K562 (cell line): ENCODE measurements around the gene IRF2. TPM values are rescaled to one million over a fixed set of nuclear protein-coding genes. Genes with fewer than 3 reads are reported as not detected.
A peak's percentile ranks its signal among the peaks of the same experiment; 100 is the strongest.
"Not testable (repeated sequence)": the region's sequence is repeated elsewhere in the genome, so short reads cannot be mapped to it uniquely, and the experiment has no call there.

ENCODE experiments used
- BACH1 ChIP-seq: fragments of 200-800 bp; sonication (Bioruptor generic); IDR thresholded peaks from 2 replicates; pipeline ENCODE4 v1.6.1; 2016; ENCODE audit warnings: missing genetic modification characterization, missing compliant biosample characterization
- BMI1 ChIP-seq: fragments of 150-350 bp; IDR thresholded peaks from 2 replicates; pipeline ENCODE4 v1.6.1; 2014; ENCODE audit warnings: low read length
- DDX20 ChIP-seq: fragments of 450-650 bp; IDR thresholded peaks from 2 replicates; pipeline ENCODE4 v1.6.1; 2016; ENCODE audit warnings: missing genetic modification characterization, low read depth, mild to moderate bottlenecking, missing compliant biosample characterization, moderate library complexity
- ETV1 ChIP-seq: fragments of 450-650 bp; conservative IDR thresholded peaks from 2 replicates; pipeline ENCODE4 v1.6.1; 2016; ENCODE audit warnings: missing genetic modification characterization, control low read depth, low read depth, missing compliant biosample characterization
- IFI16 ChIP-seq: fragments of 250-450 bp; sonication (Bioruptor Pico); IDR thresholded peaks from 2 replicates; pipeline ENCODE4 v2.1.2; 2022; ENCODE audit warnings: mild to moderate bottlenecking, inconsistent platforms
- NFXL1 ChIP-seq: fragments of 450-650 bp; formaldehyde crosslinking; IDR thresholded peaks from 2 replicates; pipeline ENCODE4 v1.4.0; 2021; ENCODE audit warnings: mild to moderate bottlenecking
- NR2C2 ChIP-seq, 2 experiments: fragments of 200-800 bp in 1 of 2; sonication (Bioruptor generic) in 1 of 2; sonication (generic) in 1 of 2; formaldehyde crosslinking in 1 of 2; IDR thresholded peaks; 2 replicates each; pipeline versions ENCODE4 v1.6.1 to v1.8.0; 2016 to 2022; ENCODE audit warnings: mild to moderate bottlenecking in 1 of 2, missing compliant biosample characterization in 1 of 2, missing genetic modification characterization in 1 of 2, missing genetic modification reagents in 1 of 2
- NR4A1 ChIP-seq, 2 experiments: fragments of 250-450 bp in 1 of 2; fragments of 450-650 bp in 1 of 2; sonication (Bioruptor Pico) in 1 of 2; IDR thresholded peaks; 2 replicates each; pipeline versions ENCODE4 v1.4.0 to v1.6.1; 2016 to 2020; ENCODE audit warnings: mild to moderate bottlenecking in 2 of 2, missing compliant biosample characterization in 1 of 2, missing genetic modification characterization in 1 of 2, moderate library complexity in 1 of 2
- PPARD ChIP-seq: fragments of 250-450 bp; sonication (Bioruptor Pico); IDR thresholded peaks from 2 replicates; pipeline ENCODE4 v1.8.0; 2022; ENCODE audit warnings: inconsistent platforms, mild to moderate bottlenecking, moderate library complexity
- SMAD3 ChIP-seq: fragments of 450-650 bp; formaldehyde crosslinking; conservative IDR thresholded peaks from 2 replicates; pipeline ENCODE4 v1.4.0; 2020; ENCODE audit warnings: mild to moderate bottlenecking
- TCFL5 ChIP-seq: fragments of 250-450 bp; sonication (Bioruptor Pico); conservative IDR thresholded peaks from 2 replicates; pipeline ENCODE4 v1.6.1; 2021; ENCODE audit warnings: mild to moderate bottlenecking, moderate library complexity, matching md5 sums
- TEAD1 ChIP-seq, 2 experiments: fragments of 450-650 bp in 1 of 2; sonication (generic) in 1 of 2; formaldehyde crosslinking; IDR thresholded peaks; 2 replicates each; pipeline versions ENCODE4 v1.4.0 to v1.8.0; 2020 to 2022; ENCODE audit warnings: mild to moderate bottlenecking in 2 of 2, missing genetic modification reagents in 1 of 2
- ZNF134 ChIP-seq: fragments of 250-450 bp; sonication (Bioruptor Pico); conservative IDR thresholded peaks from 2 replicates; pipeline ENCODE4 v1.4.0; 2020
- ZNF354B ChIP-seq: fragments of 250-450 bp; sonication (Bioruptor Pico); IDR thresholded peaks from 2 replicates; pipeline ENCODE4 v1.4.0; 2020
- ZNF668 ChIP-seq: fragments of 250-450 bp; sonication (Bioruptor Pico); IDR thresholded peaks from 2 replicates; pipeline ENCODE4 v1.8.0; 2022; ENCODE audit warnings: mild to moderate bottlenecking, inconsistent platforms
- polyA plus RNA-seq, 8 experiments: library from polyadenylated mRNA; depleted of rRNA in 4 of 8; stranded (reverse) in 5 of 8; unstranded in 3 of 8; fragments of >200 nt; fragmentation: Nextera tagmentation in 2 of 8; fragmentation: Illumina TruSeq in 1 of 8; extraction: Ambion mirVana in 2 of 8; extraction: Trizol in 1 of 8; gene quantifications; 2 replicates each; pipeline versions ENCODE4 v1.2.1 to v1.2.3, GENCODE V29; 2011 to 2014; ENCODE audit warnings: inconsistent platforms in 1 of 8, missing spikeins in 1 of 8
- total RNA-seq, 7 experiments: library from RNA; depleted of rRNA in 6 of 7; stranded (reverse); fragments of >200 nt in 6 of 7; fragmentation: Illumina TruSeq in 2 of 7; extraction: Trizol in 2 of 7; gene quantifications; 2 replicates each; pipeline versions ENCODE4 v1.2.1 to v1.2.3, GENCODE V29; 2011 to 2021; ENCODE audit warnings: low replicate concordance in 1 of 7
- TF ChIP-seq, protein P1 (sequence below): fragments of 450-650 bp; formaldehyde crosslinking; IDR thresholded peaks from 2 replicates; pipeline ENCODE4 v1.4.0; 2022; ENCODE audit warnings: mild to moderate bottlenecking, moderate library complexity
- TF ChIP-seq, protein P2 (sequence below): fragments of 450-650 bp; formaldehyde crosslinking; IDR thresholded peaks from 2 replicates; pipeline ENCODE4 v1.4.0; 2020; ENCODE audit warnings: mild to moderate bottlenecking, moderate library complexity
- TF ChIP-seq, protein P3 (sequence below): fragments of 450-650 bp; formaldehyde crosslinking; conservative IDR thresholded peaks from 2 replicates; pipeline ENCODE4 v1.4.0; 2022; ENCODE audit warnings: mild to moderate bottlenecking, missing genetic modification characterization
- TF ChIP-seq, protein P4 (sequence below): fragments of 250-450 bp; sonication (Bioruptor Pico); IDR thresholded peaks from 2 replicates; pipeline ENCODE4 v1.4.0; 2020; ENCODE audit warnings: mild to moderate bottlenecking, moderate library complexity
- TF ChIP-seq, protein P5 (sequence below): fragments of 450-650 bp; formaldehyde crosslinking; IDR thresholded peaks from 2 replicates; pipeline ENCODE4 v1.4.0; 2020; ENCODE audit warnings: mild to moderate bottlenecking, moderate library complexity

IRF2 gene
- total and polyA plus RNA-seq, 9 of the 15 experiments (the other 6 are each of a cell fraction or from before 2014, with no cell fraction given) = 7.1 to 17.1 (median 11.3) TPM

DNA sequence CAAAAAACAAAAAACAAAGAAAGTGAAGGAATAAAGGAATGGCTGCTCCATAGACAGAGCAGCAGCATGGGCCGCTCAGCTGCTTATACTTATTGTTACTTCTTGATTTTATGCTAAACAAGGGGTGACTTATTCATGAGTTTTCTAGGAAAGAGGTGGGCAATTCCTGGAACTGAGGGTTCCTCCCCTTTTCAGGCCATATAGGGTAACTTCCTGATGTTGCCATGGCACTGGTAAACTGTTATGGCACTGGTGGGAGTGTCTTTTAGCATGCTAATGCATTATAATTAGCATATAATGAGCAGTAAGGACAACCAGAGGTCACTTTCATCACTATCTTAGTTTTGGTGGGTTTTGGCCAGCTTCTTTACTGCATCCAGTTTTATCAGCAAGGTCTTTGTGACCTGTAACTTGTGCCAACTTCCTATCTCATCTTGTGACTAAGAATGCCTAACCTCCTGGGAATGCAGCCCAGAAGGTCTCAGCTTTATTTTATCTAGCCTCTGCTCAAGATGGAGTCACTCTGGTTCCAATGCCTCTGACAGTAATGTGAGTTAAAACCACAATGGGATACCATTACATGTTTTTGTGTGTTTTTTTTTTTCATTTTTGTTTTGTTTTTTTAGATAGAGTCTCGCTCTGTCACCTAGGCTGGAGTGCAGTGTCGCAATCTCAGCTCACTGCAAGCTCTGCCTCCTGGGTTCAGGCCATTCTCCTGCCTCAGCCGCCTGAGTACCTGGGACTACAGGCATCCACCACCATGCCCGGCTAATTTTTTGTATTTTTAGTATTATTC lies 134.8 kb downstream of the IRF2 start (continued):
- TF ChIP-seq, protein P1, sequence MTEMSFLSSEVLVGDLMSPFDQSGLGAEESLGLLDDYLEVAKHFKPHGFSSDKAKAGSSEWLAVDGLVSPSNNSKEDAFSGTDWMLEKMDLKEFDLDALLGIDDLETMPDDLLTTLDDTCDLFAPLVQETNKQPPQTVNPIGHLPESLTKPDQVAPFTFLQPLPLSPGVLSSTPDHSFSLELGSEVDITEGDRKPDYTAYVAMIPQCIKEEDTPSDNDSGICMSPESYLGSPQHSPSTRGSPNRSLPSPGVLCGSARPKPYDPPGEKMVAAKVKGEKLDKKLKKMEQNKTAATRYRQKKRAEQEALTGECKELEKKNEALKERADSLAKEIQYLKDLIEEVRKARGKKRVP (CRISPR knock-in tag) = peak; percentile 44; the same call in 1 of the 2 replicates
- TF ChIP-seq BMI1 (peak; percentile 52), SMAD3 (peak; percentile 96), IFI16 (0 out of 2 replicates have a peak, but pooled peaks have one; percentile 83), NFXL1 (CRISPR knock-in tag) (peak; percentile 80; the same call in 1 of the 2 replicates), NR2C2 (tag; IDR thresholded peaks at IDR 0.05) (peak; percentile 81), TEAD1 (CRISPR knock-in tag; IDR thresholded peaks at IDR 0.05) (peak in 1 of 2 experiments; percentile 95; a peak in 2 of 4 replicates), ZNF134 (CRISPR knock-in tag) (peak; percentile 58; the same call in 1 of the 2 replicates), ZNF668 (CRISPR knock-in tag) (peak; percentile 97), NR4A1 (tag; IDR thresholded peaks at IDR 0.05) (peak; percentile 99), TCFL5 (CRISPR knock-in tag) (peak; percentile 72; the same call in 1 of the 2 replicates), PPARD (CRISPR knock-in tag) (peak; percentile 70), ZNF354B (CRISPR knock-in tag) (peak; percentile 77; the same call in 1 of the 2 replicates), BACH1 (peak; percentile 96), DDX20 (tag) (peak; percentile 98), ETV1 (tag) (peak; percentile 79)
- TF ChIP-seq, protein P2, sequence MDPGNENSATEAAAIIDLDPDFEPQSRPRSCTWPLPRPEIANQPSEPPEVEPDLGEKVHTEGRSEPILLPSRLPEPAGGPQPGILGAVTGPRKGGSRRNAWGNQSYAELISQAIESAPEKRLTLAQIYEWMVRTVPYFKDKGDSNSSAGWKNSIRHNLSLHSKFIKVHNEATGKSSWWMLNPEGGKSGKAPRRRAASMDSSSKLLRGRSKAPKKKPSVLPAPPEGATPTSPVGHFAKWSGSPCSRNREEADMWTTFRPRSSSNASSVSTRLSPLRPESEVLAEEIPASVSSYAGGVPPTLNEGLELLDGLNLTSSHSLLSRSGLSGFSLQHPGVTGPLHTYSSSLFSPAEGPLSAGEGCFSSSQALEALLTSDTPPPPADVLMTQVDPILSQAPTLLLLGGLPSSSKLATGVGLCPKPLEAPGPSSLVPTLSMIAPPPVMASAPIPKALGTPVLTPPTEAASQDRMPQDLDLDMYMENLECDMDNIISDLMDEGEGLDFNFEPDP (CRISPR knock-in tag) = peak; percentile 75; the same call in 1 of the 2 replicates
- TF ChIP-seq, protein P3, sequence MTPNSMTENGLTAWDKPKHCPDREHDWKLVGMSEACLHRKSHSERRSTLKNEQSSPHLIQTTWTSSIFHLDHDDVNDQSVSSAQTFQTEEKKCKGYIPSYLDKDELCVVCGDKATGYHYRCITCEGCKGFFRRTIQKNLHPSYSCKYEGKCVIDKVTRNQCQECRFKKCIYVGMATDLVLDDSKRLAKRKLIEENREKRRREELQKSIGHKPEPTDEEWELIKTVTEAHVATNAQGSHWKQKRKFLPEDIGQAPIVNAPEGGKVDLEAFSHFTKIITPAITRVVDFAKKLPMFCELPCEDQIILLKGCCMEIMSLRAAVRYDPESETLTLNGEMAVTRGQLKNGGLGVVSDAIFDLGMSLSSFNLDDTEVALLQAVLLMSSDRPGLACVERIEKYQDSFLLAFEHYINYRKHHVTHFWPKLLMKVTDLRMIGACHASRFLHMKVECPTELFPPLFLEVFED (CRISPR knock-in tag) = peak; percentile 97
- TF ChIP-seq, protein P4, sequence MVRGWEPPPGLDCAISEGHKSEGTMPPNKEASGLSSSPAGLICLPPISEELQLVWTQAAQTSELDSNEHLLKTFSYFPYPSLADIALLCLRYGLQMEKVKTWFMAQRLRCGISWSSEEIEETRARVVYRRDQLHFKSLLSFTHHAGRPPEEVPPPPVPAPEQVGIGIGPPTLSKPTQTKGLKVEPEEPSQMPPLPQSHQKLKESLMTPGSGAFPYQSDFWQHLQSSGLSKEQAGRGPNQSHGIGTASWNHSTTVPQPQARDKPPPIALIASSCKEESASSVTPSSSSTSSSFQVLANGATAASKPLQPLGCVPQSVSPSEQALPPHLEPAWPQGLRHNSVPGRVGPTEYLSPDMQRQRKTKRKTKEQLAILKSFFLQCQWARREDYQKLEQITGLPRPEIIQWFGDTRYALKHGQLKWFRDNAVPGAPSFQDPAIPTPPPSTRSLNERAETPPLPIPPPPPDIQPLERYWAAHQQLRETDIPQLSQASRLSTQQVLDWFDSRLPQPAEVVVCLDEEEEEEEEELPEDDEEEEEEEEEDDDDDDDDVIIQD (CRISPR knock-in tag) = 0 out of 2 replicates have a peak, but pooled peaks have one; percentile 67
- not testable (repeated sequence) for TF ChIP-seq NR2C2, NR4A1 (CRISPR knock-in tag; IDR thresholded peaks at IDR 0.05)
- TF ChIP-seq, protein P5, sequence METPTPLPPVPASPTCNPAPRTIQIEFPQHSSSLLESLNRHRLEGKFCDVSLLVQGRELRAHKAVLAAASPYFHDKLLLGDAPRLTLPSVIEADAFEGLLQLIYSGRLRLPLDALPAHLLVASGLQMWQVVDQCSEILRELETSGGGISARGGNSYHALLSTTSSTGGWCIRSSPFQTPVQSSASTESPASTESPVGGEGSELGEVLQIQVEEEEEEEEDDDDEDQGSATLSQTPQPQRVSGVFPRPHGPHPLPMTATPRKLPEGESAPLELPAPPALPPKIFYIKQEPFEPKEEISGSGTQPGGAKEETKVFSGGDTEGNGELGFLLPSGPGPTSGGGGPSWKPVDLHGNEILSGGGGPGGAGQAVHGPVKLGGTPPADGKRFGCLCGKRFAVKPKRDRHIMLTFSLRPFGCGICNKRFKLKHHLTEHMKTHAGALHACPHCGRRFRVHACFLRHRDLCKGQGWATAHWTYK (CRISPR knock-in tag) = 0 out of 2 replicates have a peak, but pooled peaks have one; percentile 39
